ENCODE data around the gene MPIG6B.
"Not testable (repeated sequence)": the region's sequence is repeated elsewhere in the genome, so short reads cannot be mapped to it uniquely, and the experiment has no call there.

MPIG6B gene

DNA sequence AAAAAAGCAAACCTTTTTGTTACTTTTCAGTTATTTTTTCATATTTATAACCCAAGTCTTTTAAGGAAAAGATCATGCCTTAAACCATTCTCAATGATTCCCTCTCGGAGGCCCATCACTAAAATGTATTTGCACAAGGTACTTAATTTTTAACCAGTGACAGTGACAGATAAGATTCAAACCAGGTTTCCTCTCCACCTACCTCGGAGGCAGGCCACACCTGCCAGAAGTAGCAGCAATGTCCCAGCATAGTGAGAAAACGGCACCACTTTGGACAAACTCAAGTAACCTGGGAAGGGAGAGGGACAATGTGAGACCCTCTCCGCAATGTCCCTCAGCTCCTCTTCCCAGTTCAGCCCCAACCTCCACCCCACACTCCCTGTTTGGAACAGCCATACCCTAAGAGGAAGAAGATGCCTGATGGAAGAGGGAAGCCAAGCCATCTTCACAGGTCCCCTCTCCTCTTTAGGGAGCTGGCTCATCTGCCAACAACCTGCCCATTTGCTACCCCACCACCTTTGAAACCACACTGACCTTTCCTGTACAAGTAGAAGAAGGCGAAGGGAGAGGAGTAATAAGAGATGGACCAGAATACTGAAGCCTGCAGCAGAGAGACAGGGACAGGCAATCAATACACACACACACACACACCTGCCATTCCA lies 22.3 kb upstream of the MPIG6B start:
- DNase-seq (ENCODE audit: low read depth in 2 of 2) = no peak

DNA sequence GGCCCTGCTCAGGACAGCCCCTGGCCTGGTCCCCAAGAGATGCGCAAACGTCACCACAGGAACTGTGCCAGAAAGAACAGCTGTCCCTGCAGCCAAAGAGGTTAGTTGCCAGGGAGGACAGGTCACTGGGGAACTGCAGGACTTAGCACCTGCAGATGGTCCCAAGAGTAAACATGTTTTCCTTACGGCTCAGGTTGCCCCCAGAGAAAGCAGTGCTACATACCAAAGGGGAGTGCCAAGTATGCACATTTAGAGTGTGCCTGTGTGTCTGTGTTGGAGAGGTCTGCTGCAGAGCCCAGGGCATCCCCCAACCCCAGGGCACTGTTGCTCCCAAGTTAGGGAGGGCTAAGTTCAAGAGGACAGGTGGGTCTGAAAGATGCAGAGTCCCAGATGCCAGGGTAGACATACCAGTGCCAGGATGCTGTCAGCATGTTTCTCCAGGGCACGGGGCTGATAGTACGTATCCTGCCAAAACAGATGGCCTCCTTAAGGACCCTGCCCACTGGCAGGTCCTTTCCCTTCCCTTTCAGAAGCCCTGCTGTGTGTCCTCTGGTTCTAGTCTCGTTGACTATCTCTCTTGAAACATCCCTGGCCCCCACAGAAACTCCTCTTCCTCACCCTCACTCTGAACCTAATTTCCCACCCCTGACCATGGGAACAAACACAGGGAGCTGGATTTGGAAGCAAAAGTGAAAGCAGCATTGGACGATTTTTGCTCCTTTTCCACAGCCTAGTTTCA lies 21.3 kb upstream of the MPIG6B start:
- no peak for DNase-seq (ENCODE audit: low read depth in 2 of 2)

DNA sequence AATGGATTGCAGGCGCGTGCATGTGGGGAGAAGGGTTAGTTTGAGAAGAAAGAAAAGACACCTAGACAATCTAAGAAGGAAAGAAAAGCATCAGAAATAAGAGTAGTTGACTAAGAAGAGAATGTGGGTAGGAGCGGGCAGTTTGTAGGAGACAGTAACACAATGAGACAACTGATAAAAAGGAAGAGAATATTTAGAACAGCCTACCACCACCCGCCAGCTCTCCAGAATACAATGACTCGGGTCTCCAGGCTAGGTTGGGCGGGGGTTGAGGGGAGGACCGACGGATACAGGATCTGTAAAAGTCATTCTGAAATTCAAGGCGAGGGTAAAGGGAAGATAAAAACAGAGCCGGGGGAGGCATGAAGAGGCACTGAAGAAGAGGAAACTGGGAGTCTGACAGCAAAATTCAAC lies 20.8 kb upstream of the MPIG6B start:
- no peak for DNase-seq (ENCODE audit: low read depth in 2 of 2)

DNA sequence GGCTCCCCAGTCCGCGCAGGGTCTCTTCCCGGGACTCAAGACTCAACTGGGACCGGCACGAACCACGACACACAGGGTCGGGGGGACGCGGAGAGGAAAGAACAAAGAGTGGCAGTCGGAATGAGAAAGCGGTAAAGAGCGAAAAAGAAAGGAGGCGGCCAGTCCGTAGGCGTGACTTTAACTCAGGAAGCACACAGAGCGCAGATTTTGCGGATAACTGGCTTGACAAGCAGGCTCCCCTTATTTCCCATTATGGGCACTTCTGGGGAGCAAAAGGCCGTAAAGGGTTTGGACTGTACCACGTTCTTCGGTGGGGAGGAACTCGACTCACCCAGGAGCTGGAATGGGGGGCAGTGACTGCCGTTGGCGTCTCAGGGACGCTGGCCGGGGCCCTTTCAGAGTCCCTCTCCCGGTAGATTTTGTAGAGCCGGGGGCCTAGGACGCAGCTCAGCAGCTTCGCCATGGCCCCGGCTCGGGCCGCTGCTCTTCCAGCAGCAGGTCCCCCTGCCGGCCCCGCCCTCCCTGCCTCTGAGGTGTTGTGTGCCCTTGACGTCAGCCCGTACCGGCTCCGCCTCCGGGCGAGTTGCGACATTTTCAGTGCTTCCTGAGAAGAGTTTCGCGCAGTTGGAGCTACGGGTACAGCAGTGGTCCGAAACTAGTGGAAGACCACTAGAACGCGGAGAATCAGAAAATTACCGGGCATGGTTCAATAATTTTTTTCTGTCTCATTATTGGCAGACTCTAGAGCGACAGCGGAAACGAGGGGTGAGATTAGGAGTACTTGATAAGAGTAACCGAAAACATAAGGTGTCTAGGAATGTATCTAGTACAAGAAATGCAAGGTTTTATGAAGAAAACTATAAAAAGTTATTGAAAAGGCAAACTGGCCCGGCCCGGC lies 20.1 kb upstream of the MPIG6B start, which contains the start of gene ABHD16A:
TSS of gene ABHD16A (minus strand) at position 506 of the 898 bp plus-strand sequence. CDS start at position 463, 43 bp downstream.
- DNase-seq (ENCODE audit: low read depth in 2 of 2) = peak; percentile 94 to 96

DNA sequence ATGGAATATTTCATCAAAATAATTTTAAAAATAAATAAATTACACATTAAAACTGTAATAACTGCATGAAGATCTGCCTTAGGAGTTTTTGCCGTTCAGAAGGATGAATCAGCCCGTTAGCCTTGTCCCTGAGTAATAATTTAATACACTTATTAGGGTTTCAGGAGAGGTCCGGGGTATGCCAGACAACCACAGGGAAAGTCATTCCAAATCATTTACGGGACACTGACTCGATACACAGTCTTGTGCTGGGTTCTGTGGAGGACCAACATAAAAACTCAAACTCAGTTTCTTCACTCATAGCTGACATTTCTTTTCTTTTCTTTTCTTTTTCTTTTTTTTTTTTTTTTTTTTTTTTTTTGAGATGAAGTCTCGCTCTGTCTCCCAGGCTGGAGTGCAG lies 17.2 kb upstream of the MPIG6B start:
- no peak for DNase-seq (ENCODE audit: low read depth in 2 of 2)

DNA sequence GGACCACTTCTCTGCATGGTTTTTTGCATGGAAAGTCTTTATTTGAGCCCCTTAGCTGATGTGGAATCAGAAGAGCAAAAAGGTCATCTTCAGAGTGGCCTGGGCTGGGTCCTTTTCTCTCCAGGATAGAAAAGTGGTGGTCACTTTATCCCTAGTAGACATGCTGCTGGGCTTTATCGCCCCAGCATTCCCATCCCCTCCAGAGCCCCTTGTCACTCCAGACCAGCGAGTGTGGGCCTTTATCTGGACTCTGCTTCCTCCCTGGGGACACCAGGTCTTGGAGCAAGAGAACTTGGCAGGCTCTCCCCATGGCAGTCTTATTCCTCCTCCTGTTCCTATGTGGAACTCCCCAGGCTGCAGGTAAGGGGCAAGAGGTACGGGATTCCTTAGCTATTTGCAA lies 16.6 kb upstream of the MPIG6B start, which contains the start of gene LY6G6F:
TSS of gene LY6G6F (plus strand) at position 268 of the 400 bp plus-strand sequence. CDS start at position 309, 41 bp downstream.
- DNase-seq (ENCODE audit: low read depth in 2 of 2) = no peak

DNA sequence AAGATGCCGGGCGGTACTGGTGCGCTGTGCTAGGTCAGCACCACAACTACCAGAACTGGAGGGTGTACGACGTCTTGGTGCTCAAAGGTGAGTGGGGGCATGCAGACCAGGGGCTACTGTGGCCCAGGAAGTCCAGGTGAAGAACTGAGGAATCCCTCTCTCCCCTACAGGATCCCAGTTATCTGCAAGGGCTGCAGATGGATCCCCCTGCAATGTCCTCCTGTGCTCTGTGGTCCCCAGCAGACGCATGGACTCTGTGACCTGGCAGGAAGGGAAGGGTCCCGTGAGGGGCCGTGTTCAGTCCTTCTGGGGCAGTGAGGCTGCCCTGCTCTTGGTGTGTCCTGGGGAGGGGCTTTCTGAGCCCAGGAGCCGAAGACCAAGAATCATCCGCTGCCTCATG lies 15.5 kb upstream of the MPIG6B start:
- no peak for DNase-seq (ENCODE audit: low read depth in 2 of 2)

DNA sequence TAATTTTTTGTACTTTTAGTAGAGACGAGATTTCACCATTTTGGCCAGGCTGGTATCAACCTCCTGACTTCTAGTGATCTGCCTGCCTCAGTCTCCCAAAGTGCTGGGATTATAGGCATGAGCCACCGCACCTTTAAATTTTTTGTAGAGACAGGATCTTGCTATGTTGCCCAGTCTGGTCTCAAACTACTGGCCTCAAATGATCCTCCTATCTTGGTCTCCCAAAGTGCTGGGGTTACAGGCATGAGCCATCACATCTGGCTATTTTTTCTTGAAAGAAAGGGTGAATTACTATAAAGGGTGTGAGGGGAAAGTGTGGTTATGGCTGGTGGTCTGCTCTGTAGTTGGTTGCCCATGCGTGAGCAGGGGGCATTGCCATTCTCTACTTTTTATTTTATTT lies 14.9 kb upstream of the MPIG6B start:
- DNase-seq (ENCODE audit: low read depth in 2 of 2) = no peak

DNA sequence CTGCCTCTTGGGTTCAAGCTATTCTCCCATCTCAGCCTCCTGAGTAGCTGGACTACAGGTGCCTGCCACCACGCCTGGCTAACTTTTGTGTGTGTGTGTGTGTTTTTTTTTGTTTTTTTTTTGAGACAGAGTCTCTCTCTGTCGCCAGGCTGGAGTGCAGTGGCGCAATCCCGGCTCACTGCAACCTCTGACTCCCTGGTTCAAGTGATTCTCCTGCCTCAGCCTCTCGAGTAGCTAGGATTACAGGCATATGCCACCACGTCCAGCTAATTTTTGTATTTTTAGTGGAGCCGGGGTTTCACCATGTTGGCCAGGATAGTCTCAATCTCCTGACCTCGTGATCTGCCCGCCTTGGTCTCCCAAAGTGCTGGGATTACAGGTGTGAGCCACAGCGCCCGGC lies 14.0 kb upstream of the MPIG6B start:
- not testable (repeated sequence) for DNase-seq (ENCODE audit: low read depth in 2 of 2)

DNA sequence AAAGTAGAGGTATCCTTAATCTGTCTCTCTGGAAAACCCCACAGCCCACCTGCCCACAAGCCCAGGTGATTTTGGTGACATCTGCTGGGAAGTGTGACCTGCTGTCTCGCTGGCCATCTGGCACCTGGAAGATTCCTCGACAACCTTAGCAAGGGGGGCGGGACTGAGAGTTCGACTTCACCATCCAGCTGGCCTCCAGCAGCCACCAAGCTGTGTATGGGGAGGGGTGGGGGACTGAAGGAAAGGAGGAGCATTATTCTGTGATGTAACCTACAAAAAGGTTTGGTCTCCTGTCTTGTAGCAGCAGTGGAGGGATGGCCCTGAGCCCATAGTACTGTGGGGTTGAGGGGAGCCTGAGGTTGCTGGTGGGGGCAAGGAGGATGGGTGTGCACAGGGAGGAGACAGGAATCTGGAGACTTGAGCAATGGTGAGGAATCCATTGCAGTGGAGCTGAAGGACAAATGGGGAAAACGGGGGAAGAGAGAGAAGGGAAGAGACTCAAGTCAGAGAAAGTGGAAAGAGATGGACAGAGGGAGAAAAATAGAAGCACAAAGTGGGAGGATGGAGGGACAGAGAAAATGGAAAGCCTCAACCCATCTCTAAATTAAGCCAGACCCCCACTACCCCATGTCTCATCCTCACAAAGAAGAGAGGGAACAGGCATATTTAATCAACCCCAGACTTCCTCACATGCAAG lies 12.5 kb upstream of the MPIG6B start:
- DNase-seq (ENCODE audit: low read depth in 2 of 2) = no peak

DNA sequence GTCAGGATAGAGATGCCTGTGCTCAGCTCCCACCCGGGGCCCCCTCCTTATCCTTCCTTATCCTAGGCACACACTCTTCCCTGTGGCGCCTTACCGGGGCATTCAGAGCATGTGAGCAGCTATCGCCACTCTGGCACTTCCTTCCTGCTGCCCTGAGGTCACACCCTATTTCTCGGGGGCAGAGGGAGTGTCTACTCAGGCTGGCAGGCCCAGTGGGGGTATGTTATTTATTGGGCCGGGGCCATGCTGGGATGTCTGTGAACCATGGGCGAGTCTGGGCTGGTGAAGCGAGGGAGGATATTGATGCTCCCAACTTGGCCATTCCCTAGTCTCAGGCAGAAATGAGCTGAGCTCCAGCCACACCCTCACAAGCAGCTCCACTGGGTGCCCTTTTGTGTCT lies 11.9 kb upstream of the MPIG6B start:
- no peak for DNase-seq (ENCODE audit: low read depth in 2 of 2)

DNA sequence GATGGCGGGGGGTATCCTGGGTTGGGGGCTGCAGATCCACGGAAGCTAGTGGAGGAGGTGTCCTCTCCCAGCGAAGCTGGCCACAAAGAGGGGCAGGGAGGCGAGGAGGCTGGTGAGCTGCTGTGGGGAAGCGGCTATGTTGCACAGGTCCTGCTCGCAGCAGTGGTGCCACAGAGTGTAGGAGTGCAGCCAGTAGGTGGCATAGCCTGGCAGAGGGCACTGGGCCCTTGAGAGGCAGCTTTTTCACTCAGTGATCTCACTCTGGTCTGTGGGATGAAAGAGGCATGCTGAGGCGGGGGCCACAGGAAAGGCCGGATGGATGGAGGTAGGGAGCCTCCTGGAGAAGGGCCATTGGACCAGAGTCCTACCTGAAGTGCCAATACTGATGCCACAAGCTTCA lies 10.9 kb upstream of the MPIG6B start:
- DNase-seq (ENCODE audit: low read depth in 2 of 2) = no peak

DNA sequence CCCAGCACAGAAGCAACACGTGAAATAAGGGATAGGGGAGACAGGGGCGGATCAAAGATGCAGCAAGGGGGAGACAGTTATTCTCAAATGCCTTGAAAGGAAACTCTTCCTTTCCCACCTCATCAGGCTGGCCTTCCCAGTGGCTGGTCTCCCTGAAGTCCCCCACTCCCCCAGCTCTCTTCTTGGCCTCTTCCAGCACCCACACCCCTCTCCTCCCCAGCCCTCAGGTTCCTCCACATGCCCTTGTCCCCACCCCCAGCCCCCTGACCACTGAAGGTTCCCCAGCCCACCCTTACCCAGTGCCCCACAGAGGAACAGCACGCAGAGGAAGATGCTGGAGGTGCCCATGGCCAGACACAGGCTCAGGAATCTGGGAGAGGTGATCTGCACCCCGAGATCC lies 9.7 kb upstream of the MPIG6B start:
- no peak for DNase-seq (ENCODE audit: low read depth in 2 of 2)

DNA sequence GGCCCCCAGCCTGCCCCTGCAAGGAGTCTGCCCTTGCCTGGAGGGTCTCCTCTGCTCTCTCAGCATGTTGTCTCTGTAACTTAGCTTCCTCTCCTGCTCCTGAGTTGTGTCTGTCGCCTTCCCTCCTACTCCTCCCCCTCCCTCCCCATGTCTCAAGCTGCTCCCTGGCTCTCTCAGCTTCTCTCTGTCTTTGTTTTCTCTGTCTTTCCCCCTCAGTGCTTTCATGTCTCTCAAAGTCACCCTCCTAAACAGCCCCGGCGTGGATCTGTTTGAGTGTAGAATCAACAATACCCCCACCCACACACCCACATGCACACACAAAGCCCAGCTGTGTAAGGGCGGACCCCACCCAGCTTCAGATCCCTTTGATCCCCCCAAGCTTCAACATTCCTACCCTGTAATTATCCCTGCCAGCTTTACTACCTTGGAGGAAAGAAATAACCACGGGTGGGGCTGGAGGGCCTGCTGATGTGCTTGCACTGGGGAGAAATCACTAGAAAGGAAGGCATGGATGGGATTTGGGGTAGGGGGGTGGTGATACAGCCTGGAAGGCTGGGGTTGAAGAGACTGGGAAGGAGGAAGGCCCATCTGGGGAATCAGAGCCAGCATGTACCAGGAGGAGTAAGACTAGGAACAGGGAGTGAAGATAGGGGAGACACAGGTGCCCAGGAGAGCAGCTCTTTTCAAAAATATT lies 9.0 kb upstream of the MPIG6B start:
- DNase-seq (ENCODE audit: low read depth in 2 of 2) = no peak

DNA sequence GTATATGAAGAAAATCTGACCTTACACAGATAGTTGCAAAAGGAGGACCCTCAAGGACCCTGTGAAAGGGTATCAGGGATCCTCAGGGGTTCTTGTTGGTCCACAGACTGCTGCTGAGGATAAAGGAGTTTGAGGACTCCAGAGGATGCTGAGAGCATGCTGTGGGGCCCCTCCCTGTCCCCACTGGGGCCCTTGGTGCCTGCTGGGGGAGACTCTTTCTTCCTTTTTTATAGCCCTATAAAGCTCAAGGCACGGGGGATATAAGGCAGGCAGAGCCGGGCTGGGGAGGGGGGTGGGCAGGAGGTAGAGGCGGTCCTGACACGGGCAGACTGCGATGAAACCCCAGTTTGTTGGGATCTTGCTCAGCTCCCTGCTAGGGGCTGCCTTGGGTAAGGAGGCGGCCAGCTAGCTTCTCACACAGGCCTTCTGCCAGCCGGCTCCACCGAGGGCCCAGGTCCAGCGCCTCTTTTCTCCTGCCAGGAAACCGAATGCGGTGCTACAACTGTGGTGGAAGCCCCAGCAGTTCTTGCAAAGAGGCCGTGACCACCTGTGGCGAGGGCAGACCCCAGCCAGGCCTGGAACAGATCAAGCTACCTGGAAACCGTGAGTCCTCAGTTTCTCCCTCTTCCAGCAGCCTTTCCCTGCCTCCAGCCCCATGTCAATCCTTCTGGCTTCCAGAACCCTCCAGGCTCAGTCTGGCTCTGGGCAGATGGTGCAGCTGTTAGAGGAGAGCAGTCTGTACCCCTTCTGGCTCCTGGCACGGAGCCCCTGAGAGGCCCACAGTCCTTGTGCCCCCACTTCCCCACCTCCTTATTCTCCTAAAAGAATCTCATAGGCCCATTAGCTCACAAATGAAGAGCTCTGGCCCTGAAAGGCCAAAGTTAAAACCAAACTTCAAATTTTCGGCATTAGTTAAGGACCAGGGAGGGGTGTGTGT lies 7.9 kb upstream of the MPIG6B start, which contains the start of gene LY6G6D:
TSS of gene LY6G6D (plus strand) at position 327 of the 937 bp plus-strand sequence. CDS start at position 335, 8 bp downstream.
- DNase-seq (ENCODE audit: low read depth in 2 of 2) = no peak

DNA sequence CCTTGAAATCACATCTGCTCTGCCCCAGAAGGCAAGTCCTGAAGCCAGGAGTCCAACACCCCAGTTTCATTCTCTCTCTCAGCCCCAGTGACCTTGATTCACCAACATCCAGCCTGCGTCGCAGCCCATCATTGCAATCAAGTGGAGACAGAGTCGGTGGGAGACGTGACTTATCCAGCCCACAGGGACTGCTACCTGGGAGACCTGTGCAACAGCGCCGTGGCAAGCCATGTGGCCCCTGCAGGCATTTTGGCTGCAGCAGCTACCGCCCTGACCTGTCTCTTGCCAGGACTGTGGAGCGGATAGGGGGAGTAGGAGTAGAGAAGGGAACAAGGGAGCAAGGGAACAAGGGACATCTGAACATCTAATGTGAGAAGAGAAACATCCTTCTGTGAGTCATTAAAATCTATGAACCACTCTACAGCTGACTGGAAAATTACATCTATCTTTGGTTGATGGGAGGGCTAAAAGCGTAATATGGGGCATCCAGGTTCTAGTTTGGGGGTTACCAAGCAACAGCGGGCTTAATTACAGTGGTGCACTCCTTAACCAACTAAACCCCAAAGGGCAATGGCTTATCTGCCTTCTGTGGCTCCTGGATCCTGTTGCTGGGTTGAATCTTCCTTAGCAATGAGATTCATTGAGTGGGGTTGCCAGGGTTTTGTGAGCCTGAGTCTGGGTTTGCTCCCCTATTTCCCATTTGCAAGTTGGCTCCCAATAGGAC lies 5.5 kb upstream of the MPIG6B start:
- DNase-seq (ENCODE audit: low read depth in 2 of 2) = no peak

DNA sequence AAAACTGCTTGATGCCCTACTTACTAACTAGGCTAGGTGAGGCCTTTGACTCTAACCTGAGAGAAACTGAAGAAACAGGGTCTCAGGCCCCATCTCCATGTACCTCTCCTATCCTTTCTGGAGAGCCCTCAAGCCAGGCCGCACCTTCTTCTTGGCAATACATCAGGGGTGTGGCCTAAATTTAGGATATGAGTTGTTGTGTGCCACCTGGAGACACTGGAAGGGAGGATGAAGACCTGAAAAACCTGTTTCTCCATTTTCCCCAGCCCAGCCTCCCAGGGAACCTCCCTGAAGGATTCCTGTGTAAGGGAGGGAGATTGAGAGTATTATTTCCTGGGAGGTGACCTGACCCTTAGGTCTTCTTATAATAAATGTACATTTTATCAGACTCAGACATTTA lies 4.9 kb upstream of the MPIG6B start:
- DNase-seq (ENCODE audit: low read depth in 2 of 2) = no peak

DNA sequence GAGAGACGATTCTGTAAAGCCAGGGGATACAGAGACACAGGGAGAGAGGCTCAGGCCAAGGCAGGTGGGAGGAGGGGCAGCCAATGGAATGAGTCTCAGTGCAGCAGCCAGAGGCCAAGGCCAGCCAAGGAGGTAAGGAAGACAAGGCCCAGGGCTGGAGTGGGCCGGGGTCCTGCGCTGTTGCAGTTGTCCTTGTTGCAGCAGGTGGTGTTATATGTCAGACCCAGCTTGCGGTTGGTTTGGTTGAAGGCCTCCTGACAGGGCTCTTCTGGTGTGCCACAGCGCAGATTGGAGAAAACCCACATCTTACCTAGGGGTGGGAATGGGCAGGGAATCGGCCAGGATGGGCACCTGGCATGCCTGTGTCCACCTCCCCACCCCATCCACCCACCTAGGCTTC lies 4.2 kb upstream of the MPIG6B start:
- DNase-seq (ENCODE audit: low read depth in 2 of 2) = no peak

DNA sequence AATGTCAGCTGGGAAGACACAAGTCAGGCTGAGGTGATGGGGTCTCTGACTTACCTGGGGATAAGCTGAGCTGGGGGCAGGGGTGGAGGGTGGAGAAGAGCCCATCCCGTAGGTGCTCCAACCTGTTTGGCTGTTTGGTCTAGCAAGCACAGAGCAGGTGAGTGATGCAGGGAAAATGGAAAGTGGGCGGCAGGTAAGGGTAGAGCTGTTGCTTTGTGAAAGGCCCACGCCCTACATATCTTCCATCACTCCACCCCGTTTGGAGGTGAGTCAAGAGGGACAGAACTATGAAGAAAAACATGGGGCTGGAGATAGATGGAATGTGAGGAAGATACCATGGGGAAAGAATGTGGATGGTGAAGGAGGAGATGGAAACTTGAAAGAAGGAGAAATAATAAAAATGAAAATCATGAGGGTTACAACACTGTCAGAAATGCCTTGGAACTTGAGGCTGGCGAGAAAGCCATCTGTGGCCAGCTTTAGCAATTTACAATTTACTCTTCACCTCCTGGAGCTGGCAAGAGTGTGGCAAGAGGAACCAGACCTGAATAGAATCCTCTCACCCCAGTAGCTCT lies 2.9 kb upstream of the MPIG6B start:
- DNase-seq (ENCODE audit: low read depth in 2 of 2) = no peak

Data from stimulated activated CD8-positive, alpha-beta memory T cell treated with anti-CD3 and anti-CD28 coated beads, Interleukin-7, amount 100 ng/mL, for 4 hours (primary cell).